ENCODE measurements around the gene APBB1IP.
"Not testable (repeated sequence)": the region's sequence is repeated elsewhere in the genome, so short reads cannot be mapped to it uniquely, and the experiment has no call there.

The APBB1IP gene

GRCh38 chr10:26478061-26478460 lies 39.9 kb downstream of the APBB1IP start:
- no peak for DNase-seq

- no peak for DNase-seq
These were observed 41.8 kb downstream of the APBB1IP start for GRCh38 chr10:26479766-26480492.

DNA sequence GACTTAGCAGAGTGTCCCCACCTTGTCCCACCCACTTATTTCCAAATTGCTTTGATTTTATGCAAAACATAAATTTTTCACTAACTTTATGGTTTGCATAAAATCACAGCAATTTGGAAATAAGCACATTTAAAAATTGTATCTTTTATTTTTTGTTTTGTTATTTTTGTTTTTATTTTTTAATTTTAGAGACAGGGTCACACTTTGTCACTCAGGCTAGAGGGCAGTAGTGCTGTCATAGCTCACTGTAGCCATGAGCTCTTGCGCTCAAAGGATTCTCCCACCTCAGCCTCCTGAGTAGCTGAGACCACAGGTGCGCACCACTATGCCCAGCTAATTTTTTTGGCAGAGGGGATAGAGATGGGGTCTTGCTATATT lies 43.2 kb downstream of the APBB1IP start:
- DNase-seq: no peak

- DNase-seq: no peak
These were observed 43.9 kb downstream of the APBB1IP start for GRCh38 chr10:26481914-26482550.

- no peak for DNase-seq
These were observed 45.4 kb downstream of the APBB1IP start for GRCh38 chr10:26483554-26483953.

- no peak for DNase-seq
These were observed 47.2 kb downstream of the APBB1IP start for GRCh38 chr10:26485150-26485941.

- DNase-seq: no peak
These were observed 48.2 kb downstream of the APBB1IP start for GRCh38 chr10:26486304-26486703.

DNA sequence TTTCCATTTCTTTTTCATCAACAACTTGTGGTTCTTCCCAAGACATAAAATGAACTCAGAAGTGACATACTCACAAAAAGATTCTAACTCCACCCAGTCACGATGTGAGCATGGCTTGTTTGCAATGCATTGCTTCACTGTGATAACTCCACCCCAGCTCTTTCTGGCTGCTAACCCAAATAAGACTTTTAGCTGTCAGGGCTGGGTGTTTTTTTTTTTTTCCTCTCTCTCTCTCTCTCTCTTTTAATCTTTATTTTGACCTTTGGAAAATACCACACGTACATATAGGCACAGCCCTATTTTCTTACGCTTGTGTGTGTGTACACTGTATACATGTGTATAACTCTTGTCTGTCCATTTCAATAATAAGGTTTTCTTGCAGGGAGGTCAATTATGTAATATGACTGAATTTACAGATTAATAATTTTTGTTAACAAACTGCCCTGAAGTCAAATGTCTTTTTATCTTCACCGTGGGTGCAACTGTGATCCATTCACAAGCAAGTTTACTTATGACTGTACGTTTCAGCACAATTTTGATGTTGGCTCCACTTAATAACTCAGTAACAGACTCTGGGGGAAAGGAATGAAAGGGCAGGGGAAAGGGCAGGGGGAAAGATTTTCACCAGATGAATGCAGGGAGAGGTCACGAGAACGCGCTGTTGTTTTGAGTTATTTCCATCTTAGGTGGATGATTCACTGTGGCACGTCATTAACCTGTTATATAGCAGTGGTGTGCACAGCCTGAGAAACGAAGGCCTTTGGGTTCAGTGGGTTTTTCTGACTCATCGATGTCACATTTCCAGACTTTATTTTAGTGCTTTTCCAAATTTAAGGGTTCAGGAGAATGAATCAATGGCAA lies 49.1 kb downstream of the APBB1IP start:
- no peak for DNase-seq

- DNase-seq: no peak
These were observed 50.2 kb downstream of the APBB1IP start for GRCh38 chr10:26488344-26488743.

GRCh38 chr10:26489081-26489480 lies 50.9 kb downstream of the APBB1IP start:
- no peak for DNase-seq

GRCh38 chr10:26490367-26490766 lies 52.2 kb downstream of the APBB1IP start:
- DNase-seq: not testable (repeated sequence)

- DNase-seq: no peak
These were observed 53.1 kb downstream of the APBB1IP start for GRCh38 chr10:26491276-26491675.

DNA sequence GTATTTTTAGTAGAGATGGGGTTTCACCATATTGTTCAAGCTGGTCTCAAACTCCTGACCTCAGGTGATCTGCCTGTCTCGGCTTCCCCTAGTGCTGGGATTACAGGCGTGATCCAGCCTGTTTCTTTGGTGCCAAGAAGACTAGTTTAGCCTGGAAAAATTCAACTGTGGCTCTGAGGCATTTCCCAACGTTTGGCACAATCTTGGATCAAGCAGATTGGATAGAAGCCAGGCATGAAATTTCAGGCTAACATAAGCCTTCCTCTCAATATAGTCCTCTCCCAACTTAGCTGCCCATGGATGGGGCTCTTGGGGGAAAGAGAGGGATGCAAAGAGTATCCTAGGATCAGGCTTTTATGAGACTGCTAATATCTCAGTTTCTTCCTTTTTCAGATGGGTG lies 53.8 kb downstream of the APBB1IP start:
- DNase-seq: no peak

- not testable (repeated sequence) for DNase-seq
These were observed 54.6 kb downstream of the APBB1IP start for GRCh38 chr10:26492725-26493124.

DNA sequence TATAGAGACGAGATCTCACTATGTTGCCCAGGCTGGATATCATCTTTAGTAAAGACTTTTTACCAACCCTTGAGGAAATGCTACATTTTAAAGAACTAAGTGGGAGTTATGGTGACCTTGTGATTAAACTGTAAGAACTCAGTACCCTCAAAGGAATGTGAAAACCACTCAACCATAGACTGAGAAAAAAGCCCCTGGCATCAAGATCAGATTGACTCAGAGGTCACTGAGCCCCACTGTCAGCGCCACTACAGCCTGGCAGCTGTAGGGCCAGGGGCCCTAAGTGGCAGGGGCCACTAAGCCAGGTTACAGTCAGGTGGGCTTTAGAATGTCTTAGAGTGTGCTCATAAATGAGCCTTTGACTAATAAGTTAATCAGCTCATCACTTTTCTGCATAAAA lies 55.9 kb downstream of the APBB1IP start:
- no peak for DNase-seq

GRCh38 chr10:26499426-26499825 lies 61.3 kb downstream of the APBB1IP start:
- DNase-seq: no peak

DNA sequence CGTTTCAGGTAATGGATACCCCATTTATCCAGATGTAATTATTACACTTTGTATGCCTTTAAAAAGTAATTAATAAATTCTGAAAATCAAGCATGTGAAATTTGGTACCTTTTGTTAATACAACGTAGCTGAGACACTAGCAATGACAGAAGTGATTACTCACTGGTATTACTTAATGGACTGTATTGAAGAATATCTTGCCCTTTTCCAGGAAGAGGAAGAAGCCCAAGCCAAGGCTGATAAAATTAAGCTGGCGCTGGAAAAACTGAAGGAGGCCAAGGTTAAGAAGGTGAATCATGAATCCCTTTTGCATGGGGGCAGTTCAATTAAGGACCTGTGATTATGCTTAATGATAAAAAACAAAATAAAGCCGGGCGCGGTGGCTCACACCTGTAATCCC lies 64.8 kb downstream of the APBB1IP start:
- no peak for DNase-seq

- DNase-seq: no peak
These were observed 65.8 kb downstream of the APBB1IP start for GRCh38 chr10:26503911-26504310.

- DNase-seq: not testable (repeated sequence)
These were observed 66.3 kb downstream of the APBB1IP start for GRCh38 chr10:26504429-26504828.

- DNase-seq: no peak
These were observed 67.3 kb downstream of the APBB1IP start for GRCh38 chr10:26505491-26505890.

GRCh38 chr10:26506736-26507135 lies 68.6 kb downstream of the APBB1IP start:
- DNase-seq: no peak

- no peak for DNase-seq
These were observed 69.3 kb downstream of the APBB1IP start for GRCh38 chr10:26507441-26507840.

GRCh38 chr10:26508016-26508415 lies 69.9 kb downstream of the APBB1IP start:
- no peak for DNase-seq
